Lower leg skin (tissue), 4 donors: ENCODE data around the gene MCRIP1. TPM values are rescaled to one million over a fixed set of nuclear protein-coding genes. Genes with fewer than 3 reads are reported as not detected.

ENCODE experiments used
- DNase-seq, 2 donors: peaks; one replicate each; pipeline ENCODE4 v3.0.0-alpha.2; 2019; ENCODE audit warnings: low spot score in 2 of 2
- H3K4me3 ChIP-seq: fragments of 200-600 bp; sonication (generic); 2 replicates; pipeline ENCODE4 v1.5.1; 2017; ENCODE audit warnings: mild to moderate bottlenecking, low read depth; ENCODE audit not compliant: poor library complexity, severe bottlenecking
- POLR2A ChIP-seq, 2 donors: fragments of 450-650 bp; IDR thresholded peaks; one replicate each; pipeline ENCODE4 v1.6.1; 2016 to 2017; ENCODE audit warnings: antibody characterized with exemption in 2 of 2, mild to moderate bottlenecking in 1 of 2, moderate library complexity in 1 of 2
- WGBS, 2 donors: methylation state at CpG; one replicate each; pipeline ENCODE4 v1.1.5; 2018; 5-methylcytosine and 5-hydroxymethylcytosine counted together
- intact Hi-C: fragments of 100-400 bp; cut with DNase I; formaldehyde crosslinking; loops from one replicate; pipeline ENCODE4 v1.15.0; 2023; ENCODE audit warnings: low total_unique reads
- total RNA-seq, 4 donors: library from RNA; depleted of rRNA; stranded (reverse); fragments of >200 nt; gene quantifications; one replicate each; pipeline ENCODE4 v1.1.0, GENCODE V29; 2016
- TF ChIP-seq, protein P1 (sequence below), 3 donors: fragments of 450-650 bp; IDR thresholded peaks; one replicate each; pipeline ENCODE4 v1.5.1; 2016; ENCODE audit warnings: antibody characterized with exemption in 3 of 3, mild to moderate bottlenecking in 3 of 3, moderate library complexity in 2 of 3

MCRIP1 gene
- total RNA-seq, 4 donors from 2014 or later: 21.6 to 41.0 (median 28.8) TPM

DNA sequence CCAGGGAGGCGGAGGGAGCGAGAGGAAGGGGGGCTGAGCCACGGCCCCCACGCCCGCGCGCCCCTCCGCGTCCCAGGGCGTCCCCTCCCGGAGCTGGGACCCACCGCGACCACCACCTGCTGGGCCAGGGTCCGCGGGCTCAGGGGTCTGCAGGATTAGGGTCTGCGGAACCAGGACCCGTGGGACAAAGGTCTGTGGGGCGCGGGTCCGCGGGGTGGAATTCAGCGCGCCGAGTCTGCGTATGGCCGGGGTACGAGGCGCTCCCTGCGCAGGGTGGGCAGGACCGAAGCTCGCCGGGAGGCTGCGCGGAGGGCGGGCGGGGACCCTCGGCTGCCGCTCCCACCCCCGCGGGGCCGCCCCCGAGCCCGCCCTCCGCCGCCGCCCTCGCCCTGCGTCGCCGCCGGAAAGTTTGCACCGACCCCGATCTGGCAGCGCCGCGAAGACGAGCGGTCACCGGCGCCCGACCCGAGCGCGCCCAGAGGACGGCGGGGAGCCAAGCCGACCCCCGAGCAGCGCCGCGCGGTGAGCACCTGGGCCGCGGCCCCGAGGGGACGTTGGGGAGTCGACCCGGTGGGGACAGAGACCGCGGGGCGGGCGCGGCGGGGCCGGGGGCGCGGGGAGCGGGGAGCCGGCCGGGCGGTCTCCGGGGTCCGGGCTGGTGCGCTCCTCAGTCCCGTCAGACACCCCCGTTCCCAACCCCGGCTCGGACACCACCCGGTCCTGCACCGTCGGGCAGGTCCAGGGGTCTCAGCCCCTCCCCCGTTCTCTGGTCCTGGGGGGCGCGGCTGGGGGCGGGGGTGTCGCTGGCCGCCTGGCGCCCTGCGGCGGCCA is 29.1 kb downstream of the MCRIP1 start, which contains the start of gene GCGR:
TSS of gene GCGR (plus strand) at position 423 of the 831 bp plus-strand sequence. CDS start 4,869 bp downstream, outside the sequence.
- DNase-seq: no peak
- H3K4me3 ChIP-seq: no peak within 1 kb of the TSS
- intact Hi-C loops: no loop called here
- WGBS, 2 donors: 1% methylated on average over 42 to 44 of the region's 110 CpGs
- TF ChIP-seq, protein P1, sequence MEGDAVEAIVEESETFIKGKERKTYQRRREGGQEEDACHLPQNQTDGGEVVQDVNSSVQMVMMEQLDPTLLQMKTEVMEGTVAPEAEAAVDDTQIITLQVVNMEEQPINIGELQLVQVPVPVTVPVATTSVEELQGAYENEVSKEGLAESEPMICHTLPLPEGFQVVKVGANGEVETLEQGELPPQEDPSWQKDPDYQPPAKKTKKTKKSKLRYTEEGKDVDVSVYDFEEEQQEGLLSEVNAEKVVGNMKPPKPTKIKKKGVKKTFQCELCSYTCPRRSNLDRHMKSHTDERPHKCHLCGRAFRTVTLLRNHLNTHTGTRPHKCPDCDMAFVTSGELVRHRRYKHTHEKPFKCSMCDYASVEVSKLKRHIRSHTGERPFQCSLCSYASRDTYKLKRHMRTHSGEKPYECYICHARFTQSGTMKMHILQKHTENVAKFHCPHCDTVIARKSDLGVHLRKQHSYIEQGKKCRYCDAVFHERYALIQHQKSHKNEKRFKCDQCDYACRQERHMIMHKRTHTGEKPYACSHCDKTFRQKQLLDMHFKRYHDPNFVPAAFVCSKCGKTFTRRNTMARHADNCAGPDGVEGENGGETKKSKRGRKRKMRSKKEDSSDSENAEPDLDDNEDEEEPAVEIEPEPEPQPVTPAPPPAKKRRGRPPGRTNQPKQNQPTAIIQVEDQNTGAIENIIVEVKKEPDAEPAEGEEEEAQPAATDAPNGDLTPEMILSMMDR (IDR thresholded peaks at IDR 0.05): no peak
- no peak for TF ChIP-seq POLR2A (IDR thresholded peaks at IDR 0.05)

DNA sequence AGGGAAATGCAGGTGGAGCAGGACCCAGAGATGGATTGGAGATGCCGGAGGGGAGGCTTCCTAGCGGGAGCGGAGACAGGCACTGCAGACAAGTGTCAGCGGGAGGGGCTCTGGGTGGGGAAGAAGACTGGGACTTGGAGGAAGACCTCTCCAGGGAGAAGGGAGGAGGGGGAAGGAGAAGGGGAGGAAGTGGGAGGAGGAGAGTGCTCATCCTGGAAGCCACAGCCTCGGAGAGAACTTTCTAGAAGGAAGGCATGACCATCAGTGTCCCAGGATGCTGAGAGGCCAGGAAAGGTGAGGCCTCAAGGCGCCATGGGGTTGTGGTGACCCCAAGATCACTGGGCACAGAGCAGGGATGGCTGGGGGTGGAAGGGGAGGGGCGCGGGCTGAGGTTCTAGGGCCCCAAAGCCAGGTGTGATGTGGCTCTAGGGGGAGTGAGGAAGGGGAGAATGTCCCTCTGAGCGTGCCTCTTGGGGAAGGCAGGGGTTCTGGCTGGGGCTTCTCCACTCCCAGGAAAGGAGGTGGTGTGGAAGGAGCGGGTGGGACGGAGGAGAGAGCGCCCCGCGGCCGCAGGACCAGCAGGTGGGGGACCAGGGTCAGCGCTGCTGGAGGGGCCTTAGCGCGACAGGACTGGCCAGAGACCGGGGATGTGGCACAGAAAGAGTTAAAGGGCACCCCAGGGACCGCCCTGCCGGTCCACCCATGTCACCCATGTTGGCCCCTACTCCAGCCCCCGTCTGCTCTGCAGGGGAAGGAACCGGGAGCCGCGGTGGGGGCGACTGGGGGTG is 30.0 kb downstream of the MCRIP1 start:
- DNase-seq: no peak
- WGBS, 2 donors: 34 to 35% methylated on average over 26 of the region's 26 CpGs
- no peak for TF ChIP-seq POLR2A (IDR thresholded peaks at IDR 0.05)
- TF ChIP-seq, protein P1 (IDR thresholded peaks at IDR 0.05): no peak
- no peak overlapping the region for H3K4me3 ChIP-seq
- intact Hi-C loops: no loop called here

DNA sequence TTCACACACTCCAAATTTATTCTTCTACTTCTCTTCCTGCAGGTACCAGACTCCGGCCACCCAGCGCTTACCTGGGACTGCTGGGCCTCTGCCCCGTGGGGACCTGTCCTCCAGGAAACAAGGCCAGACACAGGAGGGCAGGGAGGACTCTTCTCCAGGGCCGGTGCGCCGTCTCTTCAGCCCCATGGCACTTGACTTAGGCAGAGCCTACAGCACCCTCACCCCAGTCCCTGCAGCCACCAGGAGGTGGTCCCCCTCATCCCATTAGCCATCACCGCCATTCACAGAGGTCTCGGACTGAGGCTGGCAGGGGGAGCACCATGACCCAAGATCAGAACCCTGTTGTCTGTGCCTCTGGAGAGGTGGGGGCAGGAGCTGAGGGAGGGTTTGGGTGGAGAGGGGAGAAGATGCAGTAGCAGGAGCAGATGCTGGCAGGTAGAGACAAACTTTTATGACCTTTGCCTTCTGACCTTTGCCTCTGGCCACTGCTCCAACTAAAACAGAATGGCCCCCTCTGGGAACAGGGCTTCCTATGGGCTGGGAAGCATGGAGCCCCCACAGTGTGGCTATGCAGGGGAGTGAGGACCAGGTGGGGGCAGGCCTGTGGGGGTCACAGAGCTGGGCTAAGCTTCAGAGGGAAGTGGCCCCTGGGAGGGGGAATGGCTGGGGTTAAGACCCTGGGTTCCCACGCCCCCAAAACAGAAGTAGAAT is 30.9 kb downstream of the MCRIP1 start:
- intact Hi-C loops: no loop called here
- 83% methylated on average over 8 to 9 of the region's 9 CpGs for WGBS, 2 donors
- no peak overlapping the region for H3K4me3 ChIP-seq
- no peak for DNase-seq
- no peak for TF ChIP-seq POLR2A (IDR thresholded peaks at IDR 0.05)
- TF ChIP-seq, protein P1 (IDR thresholded peaks at IDR 0.05): no peak

DNA sequence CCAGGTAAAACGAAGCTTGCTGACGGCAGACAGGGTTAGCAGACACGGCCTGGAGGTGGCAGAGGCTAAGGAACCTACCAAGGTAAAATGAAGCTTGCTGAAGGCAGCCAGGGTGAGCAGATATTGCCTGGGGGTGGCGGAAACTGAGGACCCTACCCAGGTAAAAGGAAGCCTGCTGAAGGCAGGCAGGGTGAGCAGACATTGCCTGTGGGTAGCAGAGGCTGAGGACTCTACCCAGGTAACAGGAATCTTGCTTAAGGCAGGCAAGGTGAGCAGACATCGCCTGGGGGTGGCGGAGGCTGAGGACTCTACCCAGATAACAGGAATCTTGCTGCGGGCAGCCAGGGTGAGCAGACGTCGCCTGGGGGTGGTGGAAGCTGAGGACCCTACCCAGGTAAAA is 31.8 kb downstream of the MCRIP1 start:
- intact Hi-C loops: no loop called here
- DNase-seq: no peak
- TF ChIP-seq, protein P1 (IDR thresholded peaks at IDR 0.05): no peak
- WGBS, 2 donors: 83% methylated on average over 9 of the region's 9 CpGs
- no peak overlapping the region for H3K4me3 ChIP-seq

DNA sequence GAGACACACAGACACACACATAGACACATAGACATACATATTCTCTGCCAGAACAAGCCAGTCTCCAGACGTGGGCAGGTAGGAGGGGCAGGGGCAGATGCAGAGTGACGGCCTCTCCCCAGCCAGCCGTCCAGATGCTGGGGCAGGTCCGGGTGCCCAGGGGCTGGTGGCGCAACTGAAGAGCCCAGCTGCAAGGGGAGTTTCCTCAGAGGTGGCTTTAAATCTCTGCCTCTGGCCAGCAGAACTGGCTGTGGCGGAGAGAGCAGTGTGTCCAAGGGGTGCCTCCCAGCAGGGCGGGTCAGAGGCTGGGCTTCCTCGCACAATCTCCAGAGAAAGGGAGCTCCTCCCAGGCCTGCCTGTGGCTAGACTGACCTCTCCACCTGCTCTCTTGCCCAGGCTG is 38.6 kb downstream of the MCRIP1 start:
- intact Hi-C loops: no loop called here
- TF ChIP-seq POLR2A (IDR thresholded peaks at IDR 0.05): no peak
- TF ChIP-seq, protein P1 (IDR thresholded peaks at IDR 0.05): no peak
- no peak for DNase-seq
- H3K4me3 ChIP-seq: no peak overlapping the region
- WGBS, 2 donors: 24 to 25% methylated on average over 8 of the region's 8 CpGs
